Type B pancreatic cell (in vitro differentiated cells): Measurements from ENCODE around the gene PBXIP1. TPM values are rescaled to one million over a fixed set of nuclear protein-coding genes. Genes with fewer than 3 reads are reported as not detected.
"Not testable (repeated sequence)": the region's sequence is repeated elsewhere in the genome, so short reads cannot be mapped to it uniquely, and the experiment has no call there.

Source experiments
- DNase-seq: peaks from one replicate; pipeline ENCODE4 v3.0.0; 2021; ENCODE audit warnings: mixed read lengths; ENCODE audit not compliant: unreplicated experiment; ENCODE audit errors: extremely low spot score
- H3K27ac Mint-ChIP-seq: 2 replicates; pipeline ENCODE4 v1.8.0; 2021; ENCODE audit warnings: mild to moderate bottlenecking, mixed read lengths
- H3K27me3 Mint-ChIP-seq: 2 replicates; pipeline ENCODE4 v1.8.0; 2021; ENCODE audit warnings: mixed read lengths
- H3K36me3 Mint-ChIP-seq: 2 replicates; pipeline ENCODE4 v1.8.0; 2021; ENCODE audit warnings: mixed read lengths
- H3K4me1 Mint-ChIP-seq: one replicate; pipeline ENCODE4 v1.8.0; 2021; ENCODE audit warnings: mixed read lengths; ENCODE audit not compliant: unreplicated experiment
- H3K4me3 Mint-ChIP-seq: 2 replicates; pipeline ENCODE4 v1.8.0; 2021; ENCODE audit warnings: mild to moderate bottlenecking, mixed read lengths
- H3K9me3 Mint-ChIP-seq: 2 replicates; pipeline ENCODE4 v1.8.0; 2021; ENCODE audit warnings: mixed read lengths
- CTCF ChIP-seq: fragments of 200-600 bp; sonication (generic); conservative IDR thresholded peaks from 2 replicates; pipeline ENCODE4 v1.5.0; 2021; ENCODE audit warnings: antibody characterized with exemption, mild to moderate bottlenecking
- total RNA-seq: library from RNA; stranded (reverse); gene quantifications from 2 replicates; pipeline ENCODE4 v1.2.1, GENCODE V29; 2021; ENCODE audit warnings: low replicate concordance

The PBXIP1 gene
- total RNA-seq, 1 donor from 2014 or later, result 57.3 TPM

- Mint-ChIP-seq H3K9me3 (no peaks in the 10 kb centered on the region), H3K27me3 (no peaks in the 10 kb centered on the region), H3K4me3 (no peak overlapping the region), H3K27ac (no peak overlapping the region), H3K4me1 (peaks cover 4% of the 10 kb centered on the region), H3K36me3 (peaks cover 4% of the 10 kb centered on the region)
- no peak for TF ChIP-seq CTCF
- no peak for DNase-seq
These were observed 34.4 kb upstream of the PBXIP1 start for GRCh38 chr1:154990276-154990675.

- Mint-ChIP-seq H3K4me3 (no peak overlapping the region), H3K27me3 (no peaks in the 10 kb centered on the region), H3K36me3 (peaks cover 4% of the 10 kb centered on the region), H3K27ac (no peak overlapping the region), H3K4me1 (peaks cover 4% of the 10 kb centered on the region), H3K9me3 (no peaks in the 10 kb centered on the region)
- DNase-seq, result no peak
- TF ChIP-seq CTCF, result no peak
These were observed 33.4 kb upstream of the PBXIP1 start for GRCh38 chr1:154989195-154989860.

GRCh38 chr1:154988058-154988954 is 32.4 kb upstream of the PBXIP1 start:
- H3K9me3 Mint-ChIP-seq, result no peaks in the 10 kb centered on the region
- H3K36me3 Mint-ChIP-seq, result peaks cover 4% of the 10 kb centered on the region
- no peak for TF ChIP-seq CTCF
- H3K27ac Mint-ChIP-seq, result no peak overlapping the region
- H3K27me3 Mint-ChIP-seq, result no peaks in the 10 kb centered on the region
- no peak overlapping the region for H3K4me3 Mint-ChIP-seq
- H3K4me1 Mint-ChIP-seq, result peaks cover 4% of the 10 kb centered on the region
- no peak for DNase-seq

- Mint-ChIP-seq H3K36me3 (peaks cover 4% of the 10 kb centered on the region), H3K9me3 (no peaks in the 10 kb centered on the region), H3K4me3 (no peak overlapping the region), H3K4me1 (peaks cover 4% of the 10 kb centered on the region), H3K27ac (no peak overlapping the region), H3K27me3 (no peaks in the 10 kb centered on the region)
- no peak for TF ChIP-seq CTCF
- no peak for DNase-seq
These were observed 31.4 kb upstream of the PBXIP1 start for GRCh38 chr1:154987326-154987725.

- not testable (repeated sequence) for H3K27me3 Mint-ChIP-seq, DNase-seq, H3K9me3 Mint-ChIP-seq, H3K36me3 Mint-ChIP-seq, H3K27ac Mint-ChIP-seq, H3K4me3 Mint-ChIP-seq, H3K4me1 Mint-ChIP-seq
These were observed 30.8 kb upstream of the PBXIP1 start for GRCh38 chr1:154986736-154987135.
